HepG2 (cell line): ENCODE measurements around the gene CRMP1. TPM values are rescaled to one million over a fixed set of nuclear protein-coding genes. Genes with fewer than 3 reads are reported as not detected.

Source experiments
- ATAC-seq: fragments of 200-7000 bp; cut with Tn5 transposase; 3 replicates; pipeline ENCODE4 v1.9.1; 2020; ENCODE audit warnings: mild to moderate bottlenecking, moderate library complexity
- BruUV-seq: library from RNA; stranded (reverse); fragments of 400-500 nt; replicated peaks from 2 replicates; lab custom pipeline; 2021; lab: Mats Ljungman, UMichigan
- CTCF ChIA-PET: fragments of 300-600 bp; formaldehyde crosslinking; extraction: SDS; loops from one replicate; lab custom pipeline; 2021; ENCODE audit warnings: low total read pairs, inconsistent platforms, low intra/inter-chr PET ratio; lab: Yijun Ruan, JAX
- POLR2A ChIA-PET: fragments of 350-600 bp; sonication (Branson Sonifier 250); formaldehyde crosslinking; loops from one replicate; lab custom pipeline; 2020; ENCODE audit warnings: antibody characterized with exemption, inconsistent platforms; lab: Yijun Ruan, JAX
- DNase-seq: peaks from one replicate; pipeline ENCODE4 v3.0.0-alpha.2; 2015; ENCODE audit warnings: low spot score
- FAIRE-seq: peaks from 3 replicates; lab custom pipeline; 2011; peaks lifted over from hg19 to GRCh38; lab: Jason Lieb, UNC
- H2AFZ ChIP-seq: one replicate; pipeline ENCODE4 v1.6.1; 2011; ENCODE audit warnings: low read length, inconsistent platforms
- H3K27ac ChIP-seq: fragments of 300-600 bp; 3 replicates; pipeline ENCODE4 v1.8.0; 2011; ENCODE audit warnings: mixed run types, mild to moderate bottlenecking, mixed read lengths, low read length, inconsistent platforms; ENCODE audit not compliant: insufficient read depth; ENCODE audit errors: extremely low read length
- H3K27me3 ChIP-seq, 2 experiments: fragments of 200-600 bp in 1 of 2; 2 replicates in 1 of 2; 3 replicates in 1 of 2; pipeline versions ENCODE4 v1.6.0 to v1.8.0; 2011; ENCODE audit warnings: low read length in 2 of 2, mild to moderate bottlenecking in 2 of 2, moderate library complexity in 2 of 2, inconsistent platforms in 1 of 2; ENCODE audit not compliant: insufficient read depth in 2 of 2, control insufficient read depth in 1 of 2
- H3K36me3 ChIP-seq, 2 experiments: fragments of 200-600 bp in 1 of 2; replicated peaks in 1 of 2; 2 replicates in 1 of 2; 3 replicates in 1 of 2; pipeline versions ENCODE4 v1.5.1 to v1.8.0; 2011; ENCODE audit warnings: low read length in 2 of 2, inconsistent platforms in 1 of 2; ENCODE audit not compliant: insufficient read depth in 2 of 2, control insufficient read depth in 1 of 2
- H3K4me1 ChIP-seq: 2 replicates; pipeline ENCODE4 v1.5.1; 2012; ENCODE audit warnings: low read length, inconsistent platforms; ENCODE audit not compliant: insufficient read depth
- H3K4me2 ChIP-seq: 2 replicates; pipeline ENCODE4 v1.6.0; 2011; ENCODE audit warnings: low read depth, low read length, inconsistent platforms
- H3K4me3 ChIP-seq, 3 experiments: fragments of 200-600 bp in 1 of 3; sonication (generic), shearing (Covaris generic) in 1 of 3; replicated peaks in 1 of 3; 2 replicates each; pipeline ENCODE4 v1.5.1; 2011 to 2016; ENCODE audit warnings: low read length in 3 of 3, inconsistent platforms in 2 of 3, low read depth in 2 of 3, mild to moderate bottlenecking in 2 of 3, control low read depth in 1 of 3, mixed read lengths in 1 of 3; ENCODE audit not compliant: insufficient read depth in 1 of 3
- H3K79me2 ChIP-seq: one replicate; pipeline ENCODE4 v1.6.1; 2011; ENCODE audit warnings: low read length, inconsistent platforms; ENCODE audit not compliant: insufficient read depth
- H3K9ac ChIP-seq: 2 replicates; pipeline ENCODE4 v1.6.0; 2011; ENCODE audit warnings: mild to moderate bottlenecking, low read depth, low read length, inconsistent platforms; ENCODE audit not compliant: insufficient read depth
- H3K9me3 ChIP-seq: 2 replicates; pipeline ENCODE4 v1.5.1; 2012; ENCODE audit warnings: mild to moderate bottlenecking, low read length
- H4K20me1 ChIP-seq: 2 replicates; pipeline ENCODE4 v1.6.0; 2011; ENCODE audit warnings: inconsistent platforms, mild to moderate bottlenecking, low read length, moderate library complexity; ENCODE audit not compliant: insufficient read depth
- ASH2L ChIP-seq: fragments of 300-600, 200-600 bp; sonication (generic); IDR thresholded peaks from 2 replicates; pipeline ENCODE4 v1.7.0; 2017; ENCODE audit warnings: low read depth, mild to moderate bottlenecking, moderate library complexity, mixed read lengths, low read length; ENCODE audit not compliant: insufficient read length
- PLRG1 ChIP-seq: fragments of 450-650 bp; conservative IDR thresholded peaks from 2 replicates; pipeline ENCODE4 v1.6.1; 2016
- SALL1 ChIP-seq: sonication (generic); formaldehyde crosslinking; IDR thresholded peaks from 2 replicates; pipeline ENCODE4 v1.8.0; 2022; ENCODE audit warnings: mild to moderate bottlenecking, missing genetic modification reagents
- U2AF1 ChIP-seq: fragments of 200-400 bp; formaldehyde crosslinking; optimal IDR thresholded peaks from 2 replicates; pipeline ENCODE3; 2017; ENCODE audit warnings: mild to moderate bottlenecking, low read depth, low read length
- ZFY ChIP-seq: sonication (generic); formaldehyde crosslinking; IDR thresholded peaks from 2 replicates; pipeline ENCODE4 v1.4.0; 2020; ENCODE audit warnings: missing genetic modification reagents
- ZNF652 ChIP-seq: IDR thresholded peaks from 2 replicates; pipeline ENCODE4 v1.6.1; 2016; ENCODE audit warnings: low read depth, borderline replicate concordance
- WGBS: methylation state at CpG from one replicate; pipeline ENCODE4 v1.1.6; 2017; ENCODE audit warnings: low lambda C conversion rate; 5-methylcytosine and 5-hydroxymethylcytosine counted together
- in situ Hi-C: cut with HindIII; loops from 2 replicates; pipeline ENCODE4 v1.10.0; 2017; ENCODE audit warnings: low pct_unique_long_range_greater_than_20kb; ENCODE audit not compliant: extremely low pct_ligation_motif_present
- intact Hi-C: fragments of 100-400 bp; cut with micrococcal nuclease; formaldehyde crosslinking; loops from one replicate; pipeline ENCODE4 v1.10.0; 2022; ENCODE audit not compliant: unreplicated experiment
- polyA plus RNA-seq, 8 experiments: library from polyadenylated mRNA; depleted of rRNA in 3 of 8; stranded (reverse) in 7 of 8; unstranded in 1 of 8; fragments of >200 nt; fragmentation: Illumina TruSeq in 4 of 8; extraction: Trizol in 4 of 8; gene quantifications; 2 replicates each; pipeline versions ENCODE4 v1.2.1 to v1.2.3, GENCODE V29; 2011 to 2016; ENCODE audit warnings: low read depth in 4 of 8, missing spikeins in 1 of 8, mixed read lengths in 1 of 8; ENCODE audit not compliant: insufficient read depth in 1 of 8
- total RNA-seq, 5 experiments: library from RNA; depleted of rRNA; stranded (reverse); fragments of >200 nt; fragmentation: Illumina TruSeq; extraction: Trizol; gene quantifications; 2 replicates each; pipeline ENCODE4 v1.2.3, GENCODE V29; 2016; ENCODE audit warnings: low read depth in 1 of 5

CRMP1 gene
- total and polyA plus RNA-seq, 2 of the 13 experiments (the other 11 are each of a cell fraction or from before 2014, with no cell fraction given): not detected

DNA sequence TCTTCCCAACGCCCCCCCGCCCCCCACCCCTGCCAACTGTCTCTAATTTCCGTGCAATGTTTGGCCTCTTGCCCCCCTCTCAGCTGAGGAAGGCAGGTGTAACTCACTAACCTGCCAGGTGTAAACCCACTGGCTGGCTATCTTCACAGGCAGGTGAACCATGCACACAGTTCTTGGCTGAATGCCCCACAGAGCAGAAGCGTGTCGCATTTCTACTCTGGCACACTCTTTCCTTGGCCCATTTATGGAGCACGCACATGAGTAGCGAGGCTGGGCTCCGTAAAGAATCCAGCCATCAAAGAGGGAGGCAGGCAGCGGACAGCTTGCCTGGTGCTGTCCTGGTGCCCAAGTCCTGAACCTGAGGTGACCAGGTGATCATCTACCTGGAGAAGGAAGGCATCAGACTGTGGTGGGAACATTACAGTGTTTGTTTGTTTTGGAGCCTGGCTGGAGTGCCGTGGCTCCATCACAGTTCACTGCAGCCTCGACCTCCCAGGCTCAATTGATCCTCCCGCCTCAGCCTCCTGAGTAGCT, 39.2 kb upstream of the CRMP1 start (continued):
- TF ChIP-seq ZFY (CRISPR knock-in tag): no peak
- TF ChIP-seq ZNF652 (CRISPR knock-in tag): no peak
- TF ChIP-seq ASH2L: no peak
- TF ChIP-seq, all 625 proteins: peak for 0

DNA sequence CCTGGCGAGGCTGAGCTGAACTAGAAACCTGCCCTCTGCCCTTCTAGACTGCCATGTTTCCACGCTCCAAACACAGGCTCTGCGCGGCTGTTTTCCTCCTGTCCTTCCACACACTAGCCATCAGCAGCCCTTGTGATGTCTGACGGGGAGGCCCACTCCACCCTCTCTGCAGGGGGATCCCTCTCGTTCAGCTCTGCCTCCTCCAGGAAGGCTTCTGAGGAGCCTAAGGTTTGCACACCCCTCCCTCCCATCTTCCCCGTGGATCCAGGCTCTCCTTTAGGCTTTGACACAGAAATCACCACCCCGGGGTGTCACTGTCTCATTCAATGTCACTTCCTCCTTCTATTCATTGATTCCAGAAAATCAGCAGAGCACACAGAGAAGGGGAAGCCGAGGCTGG, 38.6 kb upstream of the CRMP1 start:
- no peak overlapping the region for H3K4me3 ChIP-seq
- POLR2A ChIA-PET: no interaction called here
- H3K9ac ChIP-seq: no peak overlapping the region
- H3K79me2 ChIP-seq: no peaks in the 10 kb centered on the region
- no peak overlapping the region for H2AFZ ChIP-seq
- TF ChIP-seq U2AF1: no peak
- H3K36me3 ChIP-seq: no peaks in the 10 kb centered on the region
- in situ Hi-C loops (no loop called here), intact Hi-C loops (no loop called here)
- H3K4me2 ChIP-seq: no peak overlapping the region
- peaks cover 4 to 45% of the 10 kb centered on the region in 2 experiments; a peak in 4 of 5 replicates for H3K27me3 ChIP-seq
- no peak overlapping the region for H3K27ac ChIP-seq
- CTCF ChIA-PET: no interaction called here
- 3% methylated on average over 5 of the region's 9 CpGs for WGBS
- no peak for FAIRE-seq
- no peaks in the 10 kb centered on the region for H3K9me3 ChIP-seq
- no peak for ATAC-seq
- BruUV-seq: no TSS peak
- no peaks in the 10 kb centered on the region for H4K20me1 ChIP-seq
- H3K4me1 ChIP-seq: no peaks in the 10 kb centered on the region
- DNase-seq: no peak

DNA sequence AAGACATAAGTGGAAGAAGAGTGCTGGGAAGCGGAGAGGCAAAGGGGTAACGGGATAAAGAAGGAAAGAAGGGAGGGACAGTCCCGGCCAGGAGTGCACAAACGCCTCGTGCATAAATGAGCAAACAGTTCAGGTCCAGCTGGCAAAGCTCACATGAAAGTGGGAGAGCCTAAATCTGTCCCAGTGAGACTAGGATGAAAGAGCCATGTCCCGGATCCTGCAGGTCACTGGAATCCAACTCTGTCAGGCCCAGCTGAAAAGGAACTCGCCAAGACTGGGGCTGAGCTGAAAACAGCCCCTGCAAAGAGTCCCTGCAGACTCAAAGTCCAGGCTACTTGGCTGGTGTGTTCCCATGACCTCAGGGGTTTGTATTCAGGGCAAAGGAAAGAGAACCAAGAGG, 38.0 kb upstream of the CRMP1 start:
- BruUV-seq: no TSS peak
- H4K20me1 ChIP-seq: no peaks in the 10 kb centered on the region
- CTCF ChIA-PET: no interaction called here
- intact Hi-C loops (no loop called here), in situ Hi-C loops (no loop called here)
- POLR2A ChIA-PET: no interaction called here
- ATAC-seq (no peak), DNase-seq (no peak), FAIRE-seq (no peak)
- no peak for TF ChIP-seq SALL1 (CRISPR knock-in tag)
- no peak for TF ChIP-seq PLRG1
- H3K4me3 ChIP-seq: no peak overlapping the region
- H3K4me1 ChIP-seq: no peaks in the 10 kb centered on the region
- no peaks in the 10 kb centered on the region for H3K36me3 ChIP-seq
- peaks cover 4 to 49% of the 10 kb centered on the region in 2 experiments; a peak in 4 of 5 replicates for H3K27me3 ChIP-seq
- no peak overlapping the region for H3K27ac ChIP-seq
- H3K4me2 ChIP-seq: no peak overlapping the region
- H3K79me2 ChIP-seq: no peaks in the 10 kb centered on the region
- 5% methylated on average over 5 of the region's 7 CpGs for WGBS
- no peak overlapping the region for H3K9ac ChIP-seq
- H2AFZ ChIP-seq: no peak overlapping the region
- H3K9me3 ChIP-seq: no peaks in the 10 kb centered on the region
